ENCODE measurements around the gene STARD4. TPM values are rescaled to one million over a fixed set of nuclear protein-coding genes. Genes with fewer than 3 reads are reported as not detected.

The STARD4 gene
- total and polyA plus RNA-seq, 2 of the 13 experiments (the other 11 are each of a cell fraction or from before 2014, with no cell fraction given) = 27.4 to 66.9 TPM

GRCh38 chr5:111447099-111447498 is 65.2 kb downstream of the STARD4 start:
- no peak overlapping the region for H3K4me3 ChIP-seq (replicated peaks in 1 of 3; ENCODE audit: insufficient read depth in 1 of 3, low read depth in 2 of 3, low read length in 3 of 3)
- no peak overlapping the region for H3K27ac ChIP-seq (ENCODE audit: extremely low read length, insufficient read depth, low read length)
- in situ Hi-C loops (cut with HindIII; ENCODE audit: extremely low pct_ligation_motif_present, low pct_unique_long_range_greater_than_20kb) (no loop called here), intact Hi-C loops (cut with micrococcal nuclease; ENCODE audit: unreplicated experiment) (no loop called here)
- no peaks in the 10 kb centered on the region for H4K20me1 ChIP-seq (ENCODE audit: insufficient read depth, low read length)
- no peak overlapping the region for H3K9ac ChIP-seq (ENCODE audit: insufficient read depth, low read depth, low read length)
- 0% methylated on average over 1 of the region's 1 CpG for WGBS (ENCODE audit: low lambda C conversion rate)
- no peak overlapping the region for H2AFZ ChIP-seq (ENCODE audit: low read length)
- DNase-seq (ENCODE audit: low spot score) (no peak), ATAC-seq (no peak), FAIRE-seq (no peak)
- no peaks in the 10 kb centered on the region for H3K4me1 ChIP-seq (ENCODE audit: insufficient read depth, low read length)
- ChIA-PET POLR2A (no interaction called here), CTCF (ENCODE audit: low intra/inter-chr PET ratio, low total read pairs) (no interaction called here)
- no peak for TF ChIP-seq YEATS2 (CRISPR knock-in tag; IDR thresholded peaks at IDR 0.05; ENCODE audit: borderline replicate concordance)
- no peak for TF ChIP-seq CREB1 (IDR thresholded peaks at IDR 0.05)
- no peak for TF ChIP-seq CREB1 (CRISPR knock-in tag; IDR thresholded peaks at IDR 0.05)
- TF ChIP-seq FOXO1 (CRISPR knock-in tag; IDR thresholded peaks at IDR 0.05) = no peak
- no peak for TF ChIP-seq ZNF564 (CRISPR knock-in tag; IDR thresholded peaks at IDR 0.05)
- TF ChIP-seq ELF4 (CRISPR knock-in tag; IDR thresholded peaks at IDR 0.05; ENCODE audit: borderline replicate concordance) = no peak
- TF ChIP-seq ZNF766 (CRISPR knock-in tag; IDR thresholded peaks at IDR 0.05; ENCODE audit: borderline replicate concordance) = no peak
- TF ChIP-seq SYNCRIP (IDR thresholded peaks at IDR 0.05; ENCODE audit: insufficient read depth, low read depth, low read length) = no peak
- TF ChIP-seq SIX4 (CRISPR knock-in tag; IDR thresholded peaks at IDR 0.05) = no peak
- TF ChIP-seq ARNT (IDR thresholded peaks at IDR 0.05) = no peak
- TF ChIP-seq ATF7-NPFF (CRISPR knock-in tag; IDR thresholded peaks at IDR 0.05; ENCODE audit: low read depth) = no peak
- TF ChIP-seq ZFP90 (CRISPR knock-in tag; IDR thresholded peaks at IDR 0.05; ENCODE audit: borderline replicate concordance) = no peak
- TF ChIP-seq KAT8 (CRISPR knock-in tag; IDR thresholded peaks at IDR 0.05) = no peak
- TF ChIP-seq KDM2A (CRISPR knock-in tag; IDR thresholded peaks at IDR 0.05; ENCODE audit: borderline replicate concordance, low read depth) = no peak
- no peak for TF ChIP-seq GATAD2A (CRISPR knock-in tag; IDR thresholded peaks at IDR 0.05)
- no peak for TF ChIP-seq TGIF2 (CRISPR knock-in tag; IDR thresholded peaks at IDR 0.05)
- TF ChIP-seq ZNF891 (CRISPR knock-in tag; IDR thresholded peaks at IDR 0.05) = no peak
- TF ChIP-seq TRIM24 (CRISPR knock-in tag; IDR thresholded peaks at IDR 0.05) = no peak
- H3K9me3 ChIP-seq (ENCODE audit: low read length) = no peaks in the 10 kb centered on the region
- no peak overlapping the region for H3K4me2 ChIP-seq (ENCODE audit: low read depth, low read length)
- no peaks in the 10 kb centered on the region for H3K79me2 ChIP-seq (ENCODE audit: insufficient read depth, low read length)
- BruUV-seq (replicated peaks) = no TSS peak
- H3K36me3 ChIP-seq (replicated peaks in 1 of 2; ENCODE audit: control insufficient read depth in 1 of 2, insufficient read depth in 2 of 2, low read length in 2 of 2) = no peaks in the 10 kb centered on the region
- no peaks in the 10 kb centered on the region for H3K27me3 ChIP-seq (ENCODE audit: control insufficient read depth in 1 of 2, insufficient read depth in 2 of 2, low read length in 2 of 2)

Other genes with a start within 250 kb of the STARD4 start
- gene NREP, start 244.7 kb upstream of the STARD4 start, total RNA-seq (2016; rRNA removed; fragmentation: Illumina TruSeq; extraction: Trizol) = 40.5 and 48.5 TPM in 2 replicates
- 82.8 and 102 TPM in 2 replicates for gene NREP, start 244.7 kb upstream of the STARD4 start, polyA plus RNA-seq (2011; rRNA removed)